Lower leg skin (tissue), 4 donors: ENCODE measurements around the gene EEF1G. TPM values are rescaled to one million over a fixed set of nuclear protein-coding genes. Genes with fewer than 3 reads are reported as not detected.

Experiments
- DNase-seq, 2 donors: peaks; one replicate each; pipeline ENCODE4 v3.0.0-alpha.2; 2019; ENCODE audit warnings: low spot score in 2 of 2
- H3K4me3 ChIP-seq: fragments of 200-600 bp; sonication (generic); 2 replicates; pipeline ENCODE4 v1.5.1; 2017; ENCODE audit warnings: mild to moderate bottlenecking, low read depth; ENCODE audit not compliant: poor library complexity, severe bottlenecking
- POLR2A ChIP-seq, 2 donors: fragments of 450-650 bp; IDR thresholded peaks; one replicate each; pipeline ENCODE4 v1.6.1; 2016 to 2017; ENCODE audit warnings: antibody characterized with exemption in 2 of 2, mild to moderate bottlenecking in 1 of 2, moderate library complexity in 1 of 2
- WGBS, 2 donors: methylation state at CpG; one replicate each; pipeline ENCODE4 v1.1.5; 2018; 5-methylcytosine and 5-hydroxymethylcytosine counted together
- intact Hi-C: fragments of 100-400 bp; cut with DNase I; formaldehyde crosslinking; loops from one replicate; pipeline ENCODE4 v1.15.0; 2023; ENCODE audit warnings: low total_unique reads
- total RNA-seq, 4 donors: library from RNA; depleted of rRNA; stranded (reverse); fragments of >200 nt; gene quantifications; one replicate each; pipeline ENCODE4 v1.1.0, GENCODE V29; 2016
- TF ChIP-seq, protein P1 (sequence below), 3 donors: fragments of 450-650 bp; IDR thresholded peaks; one replicate each; pipeline ENCODE4 v1.5.1; 2016; ENCODE audit warnings: antibody characterized with exemption in 3 of 3, mild to moderate bottlenecking in 3 of 3, moderate library complexity in 2 of 3

The EEF1G gene
- total RNA-seq, 4 donors from 2014 or later: 2,343 to 3,224 (median 2,571) TPM

GRCh38 chr11:62595124-62595523 lies 21.4 kb upstream of the EEF1G start:
- DNase-seq: no peak
- intact Hi-C loops: loop anchor here (10.0 kb wide), 1 partner anchor 100 kb away; no protein-coding TSS in a partner anchor
- 81 to 90% methylated on average over 8 of the region's 8 CpGs for WGBS, 2 donors
- TF ChIP-seq, protein P1, sequence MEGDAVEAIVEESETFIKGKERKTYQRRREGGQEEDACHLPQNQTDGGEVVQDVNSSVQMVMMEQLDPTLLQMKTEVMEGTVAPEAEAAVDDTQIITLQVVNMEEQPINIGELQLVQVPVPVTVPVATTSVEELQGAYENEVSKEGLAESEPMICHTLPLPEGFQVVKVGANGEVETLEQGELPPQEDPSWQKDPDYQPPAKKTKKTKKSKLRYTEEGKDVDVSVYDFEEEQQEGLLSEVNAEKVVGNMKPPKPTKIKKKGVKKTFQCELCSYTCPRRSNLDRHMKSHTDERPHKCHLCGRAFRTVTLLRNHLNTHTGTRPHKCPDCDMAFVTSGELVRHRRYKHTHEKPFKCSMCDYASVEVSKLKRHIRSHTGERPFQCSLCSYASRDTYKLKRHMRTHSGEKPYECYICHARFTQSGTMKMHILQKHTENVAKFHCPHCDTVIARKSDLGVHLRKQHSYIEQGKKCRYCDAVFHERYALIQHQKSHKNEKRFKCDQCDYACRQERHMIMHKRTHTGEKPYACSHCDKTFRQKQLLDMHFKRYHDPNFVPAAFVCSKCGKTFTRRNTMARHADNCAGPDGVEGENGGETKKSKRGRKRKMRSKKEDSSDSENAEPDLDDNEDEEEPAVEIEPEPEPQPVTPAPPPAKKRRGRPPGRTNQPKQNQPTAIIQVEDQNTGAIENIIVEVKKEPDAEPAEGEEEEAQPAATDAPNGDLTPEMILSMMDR (IDR thresholded peaks at IDR 0.05): no peak
- TF ChIP-seq POLR2A (IDR thresholded peaks at IDR 0.05): no peak
- H3K4me3 ChIP-seq: no peak overlapping the region

- H3K4me3 ChIP-seq: no peak overlapping the region
- WGBS, 2 donors: 51 to 52% methylated on average over 13 of the region's 13 CpGs
- intact Hi-C loops: loop anchor here (10.0 kb wide), 1 partner anchor 101 kb away; no protein-coding TSS in a partner anchor
- DNase-seq: peak; percentile 73 to 94
- TF ChIP-seq POLR2A (IDR thresholded peaks at IDR 0.05): no peak
- TF ChIP-seq, protein P1 (IDR thresholded peaks at IDR 0.05): no peak
These were observed 19.8 kb upstream of the EEF1G start for GRCh38 chr11:62593434-62594044.

DNA sequence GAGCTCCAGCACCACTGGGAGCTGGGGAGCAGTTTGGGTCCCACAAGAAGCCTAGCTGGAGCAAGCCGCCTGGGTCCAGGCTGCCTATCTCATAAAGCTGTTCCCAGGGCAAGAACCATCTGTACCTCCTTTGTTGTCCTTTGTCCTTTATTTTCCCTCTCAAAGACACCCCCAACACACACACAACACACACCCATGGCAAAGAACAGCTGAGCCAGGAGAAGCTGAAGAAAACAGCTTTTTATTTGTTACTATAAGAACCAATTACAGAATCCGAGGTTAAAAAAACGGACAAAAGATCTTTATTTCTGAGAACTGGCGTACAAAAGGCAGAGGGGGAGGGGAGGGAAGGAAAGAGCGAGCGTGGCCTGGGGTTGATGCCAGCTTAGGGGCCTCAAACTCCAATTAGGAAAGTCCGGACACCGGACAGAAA lies 19.3 kb upstream of the EEF1G start:
- no peak for DNase-seq
- TF ChIP-seq, protein P1 (IDR thresholded peaks at IDR 0.05): no peak
- TF ChIP-seq POLR2A (IDR thresholded peaks at IDR 0.05): no peak
- H3K4me3 ChIP-seq: no peak overlapping the region
- WGBS, 2 donors: 66 to 81% methylated on average over 8 of the region's 8 CpGs
- intact Hi-C loops: loop anchor here (10.0 kb wide), 1 partner anchor 102 kb away; no protein-coding TSS in a partner anchor

DNA sequence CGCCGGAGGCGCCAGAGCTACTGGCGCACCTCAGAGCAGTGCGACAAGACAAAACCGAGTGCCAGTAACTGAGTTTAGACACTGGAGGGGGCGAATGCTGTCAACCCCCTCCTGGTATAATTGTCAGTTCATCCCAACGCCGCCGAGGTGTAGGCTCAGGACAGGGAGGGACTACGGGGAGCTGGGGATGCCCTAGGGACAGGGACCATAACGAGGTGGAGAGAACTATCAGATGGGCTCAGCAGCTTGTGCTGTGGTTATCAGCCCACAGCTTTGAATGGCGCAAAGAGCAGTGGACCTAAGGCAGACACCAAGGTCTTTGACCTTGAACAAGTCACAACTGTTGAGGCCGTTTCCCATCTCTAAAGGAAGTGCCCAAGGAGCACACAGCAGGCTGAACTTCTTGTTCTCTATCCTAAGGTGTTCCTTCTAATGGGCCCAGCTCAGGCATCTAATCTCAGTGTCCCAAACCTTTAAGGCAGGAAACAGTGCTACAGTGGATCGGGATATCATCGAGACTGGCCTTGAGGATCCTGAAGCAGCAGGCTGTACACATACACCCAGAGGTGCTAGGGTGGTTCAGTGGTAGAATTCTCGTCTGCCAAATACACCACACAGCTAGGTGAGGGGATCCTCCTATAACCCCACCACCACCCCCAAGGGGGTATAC lies 18.6 kb upstream of the EEF1G start:
- WGBS, 2 donors: 11 to 14% methylated on average over 17 of the region's 17 CpGs
- no peak for DNase-seq
- peak overlapping the region; percentile 17 for H3K4me3 ChIP-seq
- intact Hi-C loops: loop anchor here (10.0 kb wide), 1 partner anchor 103 kb away; no protein-coding TSS in a partner anchor
- TF ChIP-seq, protein P1 (IDR thresholded peaks at IDR 0.05): no peak
- TF ChIP-seq POLR2A (IDR thresholded peaks at IDR 0.05): no peak

GRCh38 chr11:62591448-62592145 lies 17.9 kb upstream of the EEF1G start, which contains the start of gene TUT1:
TSS of gene TUT1 (minus strand) at chr11:62591523. CDS start at chr11:62591485, 38 bp downstream.
- peak; percentile 98 to 99 for DNase-seq
- intact Hi-C loops: loop anchor here (10.0 kb wide), 1 partner anchor 103 kb away; no protein-coding TSS in a partner anchor
- WGBS, 2 donors: 0 to 1% methylated on average over 42 to 58 of the region's 58 CpGs
- TF ChIP-seq POLR2A (IDR thresholded peaks at IDR 0.05): peak in 1 of 2 donors; percentile 91
- TF ChIP-seq, protein P1 (IDR thresholded peaks at IDR 0.05): no peak
- H3K4me3 ChIP-seq: peak within 1 kb of the TSS; percentile 67
